GM19463 (cell line): Measurements from ENCODE around the gene DHX29.

ENCODE experiments used
- ATAC-seq: cut with Tn5 transposase; IDR thresholded peaks from one replicate; pipeline ENCODE4 v1.9.1; 2021; ENCODE audit warnings: mild to moderate bottlenecking, moderate library complexity; ENCODE audit not compliant: unreplicated experiment

The DHX29 gene, protein sequence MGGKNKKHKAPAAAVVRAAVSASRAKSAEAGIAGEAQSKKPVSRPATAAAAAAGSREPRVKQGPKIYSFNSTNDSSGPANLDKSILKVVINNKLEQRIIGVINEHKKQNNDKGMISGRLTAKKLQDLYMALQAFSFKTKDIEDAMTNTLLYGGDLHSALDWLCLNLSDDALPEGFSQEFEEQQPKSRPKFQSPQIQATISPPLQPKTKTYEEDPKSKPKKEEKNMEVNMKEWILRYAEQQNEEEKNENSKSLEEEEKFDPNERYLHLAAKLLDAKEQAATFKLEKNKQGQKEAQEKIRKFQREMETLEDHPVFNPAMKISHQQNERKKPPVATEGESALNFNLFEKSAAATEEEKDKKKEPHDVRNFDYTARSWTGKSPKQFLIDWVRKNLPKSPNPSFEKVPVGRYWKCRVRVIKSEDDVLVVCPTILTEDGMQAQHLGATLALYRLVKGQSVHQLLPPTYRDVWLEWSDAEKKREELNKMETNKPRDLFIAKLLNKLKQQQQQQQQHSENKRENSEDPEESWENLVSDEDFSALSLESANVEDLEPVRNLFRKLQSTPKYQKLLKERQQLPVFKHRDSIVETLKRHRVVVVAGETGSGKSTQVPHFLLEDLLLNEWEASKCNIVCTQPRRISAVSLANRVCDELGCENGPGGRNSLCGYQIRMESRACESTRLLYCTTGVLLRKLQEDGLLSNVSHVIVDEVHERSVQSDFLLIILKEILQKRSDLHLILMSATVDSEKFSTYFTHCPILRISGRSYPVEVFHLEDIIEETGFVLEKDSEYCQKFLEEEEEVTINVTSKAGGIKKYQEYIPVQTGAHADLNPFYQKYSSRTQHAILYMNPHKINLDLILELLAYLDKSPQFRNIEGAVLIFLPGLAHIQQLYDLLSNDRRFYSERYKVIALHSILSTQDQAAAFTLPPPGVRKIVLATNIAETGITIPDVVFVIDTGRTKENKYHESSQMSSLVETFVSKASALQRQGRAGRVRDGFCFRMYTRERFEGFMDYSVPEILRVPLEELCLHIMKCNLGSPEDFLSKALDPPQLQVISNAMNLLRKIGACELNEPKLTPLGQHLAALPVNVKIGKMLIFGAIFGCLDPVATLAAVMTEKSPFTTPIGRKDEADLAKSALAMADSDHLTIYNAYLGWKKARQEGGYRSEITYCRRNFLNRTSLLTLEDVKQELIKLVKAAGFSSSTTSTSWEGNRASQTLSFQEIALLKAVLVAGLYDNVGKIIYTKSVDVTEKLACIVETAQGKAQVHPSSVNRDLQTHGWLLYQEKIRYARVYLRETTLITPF (N-terminal part only)

DNA sequence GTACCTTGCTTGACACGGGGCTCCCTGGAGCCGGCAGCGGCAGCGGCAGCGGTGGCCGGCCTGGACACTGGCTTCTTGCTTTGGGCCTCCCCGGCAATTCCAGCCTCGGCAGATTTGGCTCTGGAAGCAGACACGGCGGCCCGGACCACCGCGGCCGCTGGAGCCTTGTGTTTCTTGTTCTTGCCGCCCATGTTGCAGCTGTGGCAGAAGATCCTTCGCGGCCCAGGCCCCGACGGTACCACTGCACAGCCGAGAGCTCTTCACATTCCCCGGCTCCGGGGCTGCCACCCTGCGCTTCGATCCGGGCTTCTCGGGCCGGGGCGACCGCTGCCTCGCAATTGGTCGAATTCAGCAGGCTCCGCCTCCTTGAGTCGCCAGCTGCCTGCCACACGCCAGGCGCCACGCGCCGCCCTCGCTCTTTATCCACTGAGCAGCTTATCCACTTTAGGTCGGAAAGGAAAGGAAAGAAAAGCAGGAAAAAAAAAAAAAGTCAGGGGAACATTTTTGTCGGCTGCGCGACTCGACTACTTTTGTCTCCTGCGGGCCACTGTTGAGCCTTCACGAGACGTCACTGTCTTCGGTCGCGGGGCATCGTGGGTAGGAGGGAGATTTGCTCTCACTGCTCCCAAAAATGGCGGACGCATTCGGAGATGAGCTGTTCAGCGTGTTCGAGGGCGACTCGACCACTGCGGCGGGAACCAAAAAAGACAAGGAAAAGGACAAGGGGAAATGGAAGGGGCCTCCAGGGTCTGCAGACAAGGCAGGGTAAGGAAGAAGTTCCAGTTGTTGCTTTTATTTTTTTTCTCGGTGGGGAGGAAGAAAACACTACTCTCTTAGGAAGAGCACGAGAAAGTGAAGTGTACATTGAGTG, at the start of gene DHX29, which contains the start of gene MTREX:
TSS of gene DHX29 (minus strand) at position 312 of the 871 bp plus-strand sequence. CDS start at position 191, 121 bp downstream.
TSS of gene MTREX (plus strand) at position 607 of the 871 bp plus-strand sequence. CDS start at position 632, 25 bp downstream.
- peak; percentile 94 for ATAC-seq

DNA sequence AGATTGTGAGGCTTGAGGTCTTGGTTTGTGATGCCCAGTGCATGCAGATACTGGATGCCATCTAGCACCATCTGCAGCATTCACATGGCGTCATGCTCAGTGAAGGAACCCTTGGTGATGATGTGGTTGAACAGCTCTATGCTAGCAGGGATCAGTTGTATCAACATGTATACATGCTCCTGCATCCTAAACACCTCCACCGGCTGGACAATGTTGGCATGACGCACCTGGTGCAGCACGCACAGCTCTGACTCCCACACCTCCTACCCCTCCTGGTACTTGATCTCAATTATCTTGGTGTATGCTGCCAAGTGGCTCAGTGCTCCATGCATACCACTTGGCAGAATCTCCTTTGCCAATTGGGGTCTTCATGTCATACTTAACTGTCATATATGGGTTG, 49.4 kb upstream of the DHX29 start:
- ATAC-seq: no peak

DNA sequence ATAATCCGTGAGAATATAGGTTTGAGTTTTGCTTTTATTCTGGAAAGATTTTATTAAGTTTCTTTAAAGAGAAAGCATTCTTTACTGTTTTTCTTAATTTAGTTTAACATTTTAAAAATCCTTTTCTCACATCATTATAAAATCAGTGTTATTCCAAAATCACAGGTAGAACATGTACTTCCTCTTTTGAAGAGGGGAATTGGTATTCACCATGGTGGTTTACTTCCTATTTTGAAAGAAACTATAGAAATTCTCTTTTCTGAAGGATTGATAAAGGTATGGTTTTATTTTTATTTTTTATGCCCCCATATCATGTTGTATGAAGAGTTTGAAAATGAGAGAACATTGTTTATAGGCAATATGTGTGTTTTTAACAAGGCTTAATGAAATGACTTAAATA, 43.3 kb upstream of the DHX29 start:
- ATAC-seq: no peak

DNA sequence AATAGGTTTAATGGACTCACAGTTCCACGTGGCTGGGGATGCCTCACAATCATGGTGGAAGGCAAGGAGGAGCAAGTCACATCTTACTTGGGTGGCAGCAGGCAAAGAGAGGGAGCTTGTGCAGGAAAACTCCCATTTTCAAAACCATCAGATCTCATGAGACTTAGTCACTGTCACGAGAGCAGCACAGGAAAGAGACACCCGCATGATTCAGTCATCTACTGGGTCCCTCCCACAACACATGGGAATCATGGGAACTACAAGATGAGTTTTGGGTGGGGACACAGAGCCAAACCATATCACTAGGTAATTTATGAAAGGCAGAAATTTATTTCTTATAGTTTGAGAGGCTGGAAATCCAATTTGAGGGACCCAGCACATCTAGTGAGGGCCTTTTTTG, 40.3 kb upstream of the DHX29 start:
- ATAC-seq: no peak

DNA sequence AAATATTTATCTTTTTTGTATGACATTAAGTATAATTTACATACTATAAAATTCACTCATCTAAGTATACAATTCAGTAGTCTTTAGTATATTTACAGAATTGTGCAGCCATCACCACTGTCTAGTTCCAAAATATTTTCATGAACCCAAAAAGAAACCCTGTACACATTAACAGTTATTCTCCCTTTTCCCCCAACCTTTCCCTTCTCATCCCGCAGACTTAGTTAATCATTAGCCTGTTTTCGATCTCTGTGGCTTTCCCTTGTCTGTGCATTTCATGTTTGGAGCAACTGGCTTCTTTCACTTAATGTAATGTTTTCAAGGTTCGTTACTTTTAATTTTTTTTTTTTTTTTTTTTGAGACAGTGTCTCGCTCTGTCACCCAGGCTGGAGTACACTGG, 37.8 kb upstream of the DHX29 start:
- ATAC-seq: no peak

DNA sequence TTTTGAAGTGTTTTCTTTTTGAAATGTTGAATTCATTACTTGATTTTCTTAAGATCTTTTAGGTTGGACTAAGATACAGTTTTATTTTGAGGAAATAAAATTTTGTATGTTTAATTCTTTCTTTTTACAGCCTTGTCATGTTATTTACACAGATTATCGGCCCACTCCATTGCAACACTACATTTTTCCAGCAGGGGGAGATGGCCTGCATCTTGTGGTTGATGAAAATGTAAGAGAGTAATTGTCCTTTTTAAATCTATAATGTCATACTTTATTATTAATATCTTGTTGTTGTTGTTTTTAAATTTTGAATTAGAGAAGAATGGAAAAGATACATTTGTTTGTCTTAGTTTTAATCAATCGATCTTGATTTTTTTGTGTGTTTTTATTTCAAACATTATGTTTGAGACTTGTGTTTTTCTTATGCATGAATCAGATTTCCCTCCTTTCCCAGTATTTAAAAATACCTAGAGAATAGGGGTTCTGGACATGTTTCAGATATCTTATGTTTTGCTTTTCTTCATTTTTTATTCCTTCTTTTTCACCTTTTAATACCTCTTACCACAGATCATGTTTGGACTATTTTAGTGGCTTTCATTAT, 37.0 kb upstream of the DHX29 start:
- ATAC-seq: no peak

DNA sequence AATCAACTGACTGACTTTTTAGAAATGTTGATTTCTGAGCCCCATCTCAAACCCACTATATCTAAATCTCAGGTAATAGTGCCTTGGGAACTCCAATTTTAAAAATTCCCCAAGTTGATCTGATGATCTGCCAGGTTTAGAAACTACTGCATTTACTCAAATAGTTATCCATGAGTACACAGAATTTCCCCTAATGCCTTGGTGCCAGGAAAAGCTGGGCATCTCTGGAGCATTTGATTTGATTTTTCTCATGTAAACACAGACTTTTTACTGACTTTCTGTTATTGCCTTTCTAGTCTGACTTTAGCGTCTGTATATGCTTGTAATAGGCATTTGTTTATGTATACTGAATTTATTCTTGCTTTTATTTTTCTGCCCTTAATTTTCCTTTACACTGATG, 36.1 kb upstream of the DHX29 start:
- no peak for ATAC-seq

DNA sequence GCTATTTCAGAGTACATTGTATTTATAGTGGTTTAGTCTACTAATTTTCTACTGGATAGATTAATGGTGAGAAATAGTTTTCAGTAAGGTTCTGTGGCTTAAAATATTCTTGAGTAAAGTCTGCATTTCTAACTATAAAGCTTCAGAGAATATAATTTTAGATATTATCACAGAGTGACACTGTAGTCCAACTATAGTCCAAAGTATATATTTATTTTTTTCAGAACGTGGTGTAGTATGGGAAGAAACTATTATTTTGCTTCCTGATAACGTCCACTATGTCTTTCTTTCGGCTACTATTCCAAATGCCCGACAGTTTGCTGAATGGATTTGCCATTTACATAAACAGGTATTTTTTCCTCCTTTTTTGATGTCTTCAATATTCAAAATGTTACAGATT, 35.6 kb upstream of the DHX29 start:
- ATAC-seq: no peak

DNA sequence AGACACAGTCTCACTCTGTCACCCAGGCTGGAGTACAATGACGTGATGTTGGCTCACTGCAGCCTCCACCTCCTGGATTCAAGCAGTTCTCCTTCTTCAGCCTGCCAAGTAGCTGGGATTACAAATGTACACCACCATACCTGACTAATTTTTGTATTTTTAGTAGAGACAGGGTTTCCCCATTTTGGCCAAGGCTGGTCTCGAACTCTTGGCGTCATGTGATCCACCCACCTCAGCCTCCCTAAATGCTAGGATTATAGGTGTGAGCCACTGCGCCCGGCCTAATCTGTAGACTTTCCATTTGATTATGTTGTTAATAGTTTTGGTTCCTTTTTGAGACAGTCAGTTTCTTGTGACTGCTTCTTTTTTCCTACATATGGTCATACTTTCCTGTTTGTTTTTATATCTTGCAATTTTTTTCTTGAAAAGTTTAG, 31.3 kb upstream of the DHX29 start:
- ATAC-seq: peak; percentile 82

DNA sequence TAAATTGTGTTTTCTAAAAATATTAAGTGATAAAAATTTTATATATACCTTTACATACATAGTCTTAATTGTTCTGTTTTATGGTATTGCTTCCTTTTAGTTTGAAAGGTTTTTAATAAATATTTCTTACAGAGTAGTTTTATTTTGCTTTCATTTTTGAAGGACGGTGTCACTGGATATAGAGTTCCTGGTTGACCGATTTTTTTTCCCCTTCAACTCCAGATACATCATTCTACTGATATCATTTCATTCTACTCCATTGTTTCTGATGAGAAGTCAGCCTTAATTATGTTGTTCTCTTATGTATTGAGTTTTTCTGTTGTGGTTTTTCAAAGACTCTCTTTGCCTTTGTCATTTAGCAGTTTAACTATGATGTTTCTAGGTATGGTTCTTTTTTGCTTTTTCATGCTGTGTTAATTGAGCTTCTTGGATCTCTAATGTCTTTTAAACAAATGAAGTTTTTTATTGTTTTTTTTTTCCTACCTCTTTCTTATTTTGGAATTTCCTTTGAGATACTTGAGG, 30.7 kb upstream of the DHX29 start:
- no peak for ATAC-seq

DNA sequence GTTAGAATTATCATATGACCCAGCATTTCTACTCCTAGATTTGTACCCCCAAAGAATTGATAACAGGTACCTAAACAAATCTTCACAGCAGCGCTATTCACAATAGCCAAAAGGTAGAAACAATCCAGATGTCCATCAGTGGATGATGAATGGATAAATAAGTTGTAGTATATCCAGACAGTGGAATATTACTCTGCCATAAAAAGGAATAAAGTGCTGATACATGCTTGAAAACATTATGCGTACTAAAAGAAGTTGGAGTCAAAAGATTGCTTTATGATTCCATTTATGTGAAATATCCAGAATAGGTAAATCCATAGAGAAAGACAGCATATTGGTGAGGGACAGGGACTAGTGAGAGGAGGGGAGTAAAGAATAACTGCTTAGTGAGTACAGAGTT, 26.3 kb upstream of the DHX29 start:
- no peak for ATAC-seq

DNA sequence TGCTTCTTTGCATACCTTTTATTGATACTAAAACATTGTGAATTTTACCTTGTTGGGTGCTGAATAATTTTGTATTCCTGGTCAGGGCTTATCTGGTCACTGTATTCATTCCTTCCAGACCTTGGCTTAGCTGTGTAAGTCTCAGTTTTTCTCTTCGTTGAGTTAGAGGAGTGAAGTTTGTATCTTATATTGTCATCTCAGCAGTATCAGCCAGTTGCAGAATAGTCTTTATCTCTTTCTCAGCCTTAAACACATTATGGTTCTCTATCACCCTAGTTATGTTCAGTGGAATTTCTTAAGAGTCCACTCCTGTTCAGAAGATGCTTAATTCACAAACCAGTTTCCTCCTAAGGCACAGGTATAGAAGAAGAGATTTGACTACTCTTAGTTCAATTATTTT, 25.5 kb upstream of the DHX29 start:
- ATAC-seq: no peak

DNA sequence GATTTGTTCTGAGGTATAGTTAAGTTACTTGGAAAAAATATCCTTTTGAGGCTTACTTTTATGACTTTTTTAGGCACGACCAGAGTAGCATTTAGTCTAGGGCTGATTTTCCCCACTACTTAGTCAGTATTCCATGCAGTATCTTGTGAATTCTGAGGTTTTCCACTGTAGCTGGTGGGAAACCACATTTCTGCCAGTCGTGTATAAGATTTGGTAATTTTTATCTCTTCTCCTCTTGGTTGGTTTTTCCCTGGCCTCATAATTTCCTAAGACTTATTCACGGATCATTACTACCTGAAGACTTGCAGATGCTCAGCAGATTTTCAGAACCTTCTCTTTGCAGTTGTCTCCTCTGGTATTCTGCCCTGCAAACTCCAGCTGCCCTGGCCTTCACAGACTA, 23.8 kb upstream of the DHX29 start:
- no peak for ATAC-seq

DNA sequence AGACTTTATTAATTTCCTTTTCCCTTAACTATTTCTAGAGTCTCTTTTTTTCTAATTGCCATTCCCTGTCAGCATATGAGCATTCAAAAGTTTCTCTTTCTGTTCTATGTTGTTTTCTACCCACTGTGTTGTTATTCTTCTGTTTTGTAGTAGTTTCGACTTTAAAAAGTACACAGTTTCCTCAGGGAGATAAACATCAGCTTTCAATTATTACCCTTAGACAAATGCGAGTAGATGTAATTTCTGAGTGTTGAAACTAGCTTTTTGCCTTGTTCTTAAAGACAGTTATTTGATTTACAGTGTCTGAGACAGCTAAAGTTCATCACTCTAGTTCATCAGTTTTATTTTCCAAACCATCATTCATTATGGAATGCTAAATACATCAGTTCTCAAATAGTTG, 19.8 kb upstream of the DHX29 start:
- no peak for ATAC-seq

DNA sequence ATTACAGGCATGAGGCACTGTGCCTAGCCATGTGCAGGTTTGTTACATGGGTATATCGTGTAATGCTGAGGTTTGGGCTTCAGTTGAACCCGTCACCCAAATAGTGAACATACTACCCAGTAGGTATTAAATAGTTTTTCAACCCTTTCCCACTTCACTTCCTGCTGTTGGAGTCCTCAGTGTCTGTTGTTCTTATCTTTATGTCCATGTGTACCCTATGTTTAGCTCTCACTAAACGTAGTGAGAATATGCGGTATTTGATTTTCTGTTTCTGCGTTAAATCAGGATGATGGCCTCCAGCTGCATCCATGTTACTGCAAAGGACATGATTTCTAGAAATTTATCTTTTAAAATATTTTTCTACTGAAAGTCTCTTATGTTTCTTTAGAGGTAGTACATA, 18.1 kb upstream of the DHX29 start:
- ATAC-seq: no peak

DNA sequence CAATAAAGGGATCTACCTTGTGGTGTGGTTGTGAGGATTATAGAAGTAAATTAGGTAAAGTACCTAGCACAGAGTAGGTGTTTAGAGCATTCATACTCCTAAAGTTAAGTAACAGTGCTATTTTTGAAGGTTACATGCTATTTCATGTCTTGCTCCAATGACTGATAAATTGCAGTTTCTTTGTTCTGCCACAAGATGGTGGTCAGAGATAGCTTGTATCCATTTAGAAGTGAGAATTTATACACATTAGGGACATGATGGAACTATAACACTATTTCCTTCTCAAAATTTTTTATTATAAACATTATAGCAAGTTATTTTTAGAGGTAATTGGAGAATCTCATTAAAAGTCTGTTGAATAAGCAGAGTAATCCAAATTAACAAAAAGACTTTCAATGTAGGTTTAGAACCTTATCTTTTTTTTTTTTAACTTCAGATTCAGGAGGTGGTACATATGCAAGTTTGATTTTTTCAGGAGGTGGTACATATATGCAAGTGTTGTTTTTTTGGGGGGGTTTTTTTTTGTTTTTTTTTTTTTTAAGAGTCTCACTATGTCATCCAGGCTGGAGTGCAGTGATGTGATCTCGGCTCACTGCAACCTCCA, 17.4 kb upstream of the DHX29 start:
- no peak for ATAC-seq

DNA sequence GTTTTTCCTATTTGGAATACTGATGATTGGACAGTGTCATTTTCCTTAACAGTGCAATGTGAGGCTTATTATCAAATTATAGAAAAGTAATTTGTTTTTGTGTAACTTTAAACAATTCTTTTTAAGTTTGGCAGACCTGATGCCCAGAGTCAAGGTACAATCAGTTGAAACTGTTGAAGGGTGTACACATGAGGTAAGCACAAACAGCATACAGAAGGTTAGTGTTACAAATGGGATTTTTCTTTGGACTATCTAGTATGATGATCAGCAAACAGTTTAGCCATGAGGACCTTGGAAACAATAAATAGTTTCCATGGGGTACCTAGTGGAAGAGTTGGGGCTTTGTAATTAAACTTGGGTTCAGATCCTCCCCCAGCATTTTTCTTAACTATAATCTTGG, 16.5 kb upstream of the DHX29 start:
- ATAC-seq: no peak

DNA sequence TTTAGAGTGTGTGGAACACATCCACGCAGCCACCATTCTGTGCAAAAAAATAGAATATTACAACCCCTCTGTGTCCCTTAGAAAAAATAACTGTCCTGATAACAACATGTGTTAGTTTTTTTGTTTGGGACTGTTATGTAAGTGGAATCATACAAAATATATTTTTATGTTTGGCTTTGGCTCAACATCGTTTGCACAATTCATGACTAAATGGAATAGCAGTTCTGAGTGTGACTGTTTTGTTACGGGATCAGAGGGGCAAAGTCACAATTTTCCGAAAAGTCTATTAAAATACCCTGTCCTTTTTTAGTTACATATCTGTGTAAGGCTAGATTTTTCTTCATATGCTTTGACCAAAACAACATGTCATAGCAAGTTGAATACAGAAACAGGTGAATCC, 13.1 kb upstream of the DHX29 start:
- no peak for ATAC-seq

DNA sequence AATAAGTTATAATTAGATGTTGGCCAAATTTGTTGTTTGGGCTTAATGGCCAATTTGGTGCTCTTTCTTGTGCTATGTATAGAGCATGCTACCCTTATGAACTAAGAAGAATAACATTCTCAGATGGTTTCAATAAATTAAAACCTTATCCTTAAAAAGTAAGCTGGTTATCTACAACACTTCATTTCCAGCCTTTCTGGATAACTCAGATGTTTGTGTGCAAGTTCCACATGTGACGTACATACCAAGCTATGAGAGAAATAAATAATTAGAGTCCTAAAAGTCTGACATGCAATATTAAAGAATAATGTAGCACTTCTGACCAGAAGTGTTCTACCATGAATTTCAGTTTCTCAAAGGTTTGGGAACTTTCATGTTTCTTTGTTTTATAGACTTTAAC, 12.0 kb upstream of the DHX29 start:
- no peak for ATAC-seq
